HG02884 (cell line): ENCODE data around the gene RGL1.
A peak's percentile ranks its signal among the peaks of the same experiment; 100 is the strongest.

Source experiments
- ATAC-seq: cut with Tn5 transposase; IDR thresholded peaks from one replicate; pipeline ENCODE4 v1.9.1; 2021; ENCODE audit warnings: mild to moderate bottlenecking, moderate library complexity; ENCODE audit not compliant: unreplicated experiment

RGL1 gene

DNA sequence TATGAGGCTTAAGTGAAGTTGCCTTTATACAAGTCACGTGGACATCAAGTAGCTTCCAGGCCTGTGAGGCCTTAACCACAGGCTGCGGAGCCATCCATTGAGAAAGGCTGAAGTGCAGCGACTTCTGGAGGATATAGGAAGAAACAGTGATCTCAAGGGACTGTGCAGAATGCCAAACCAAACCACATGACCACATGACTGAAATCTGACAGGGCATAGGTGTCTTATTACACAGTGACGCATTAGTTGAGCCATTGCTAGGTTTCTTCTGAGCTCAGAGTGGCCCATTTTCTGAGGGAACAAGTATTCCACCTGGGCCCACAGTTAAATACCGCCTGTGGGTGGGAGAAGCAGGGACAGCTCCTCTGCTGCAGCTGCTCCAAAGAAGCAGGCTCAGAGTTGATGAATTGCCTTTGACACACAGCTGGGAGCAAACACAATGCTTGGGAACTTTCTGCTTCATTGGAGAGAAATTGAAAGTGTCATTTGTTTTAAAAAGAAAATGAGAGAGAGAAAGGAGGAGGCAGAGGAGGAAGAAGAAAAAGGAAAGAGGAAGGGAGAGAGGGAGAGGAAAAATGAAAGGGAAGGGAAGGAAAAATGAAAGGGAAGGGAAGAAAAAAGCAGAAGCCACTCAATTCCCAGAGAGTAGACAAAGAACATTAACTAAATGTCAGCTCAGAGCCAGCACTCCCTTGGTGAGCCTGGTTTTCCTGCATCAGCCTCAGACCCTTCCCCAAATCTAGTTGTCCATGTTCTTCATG, 138.2 kb downstream of the RGL1 start:
- no peak for ATAC-seq

DNA sequence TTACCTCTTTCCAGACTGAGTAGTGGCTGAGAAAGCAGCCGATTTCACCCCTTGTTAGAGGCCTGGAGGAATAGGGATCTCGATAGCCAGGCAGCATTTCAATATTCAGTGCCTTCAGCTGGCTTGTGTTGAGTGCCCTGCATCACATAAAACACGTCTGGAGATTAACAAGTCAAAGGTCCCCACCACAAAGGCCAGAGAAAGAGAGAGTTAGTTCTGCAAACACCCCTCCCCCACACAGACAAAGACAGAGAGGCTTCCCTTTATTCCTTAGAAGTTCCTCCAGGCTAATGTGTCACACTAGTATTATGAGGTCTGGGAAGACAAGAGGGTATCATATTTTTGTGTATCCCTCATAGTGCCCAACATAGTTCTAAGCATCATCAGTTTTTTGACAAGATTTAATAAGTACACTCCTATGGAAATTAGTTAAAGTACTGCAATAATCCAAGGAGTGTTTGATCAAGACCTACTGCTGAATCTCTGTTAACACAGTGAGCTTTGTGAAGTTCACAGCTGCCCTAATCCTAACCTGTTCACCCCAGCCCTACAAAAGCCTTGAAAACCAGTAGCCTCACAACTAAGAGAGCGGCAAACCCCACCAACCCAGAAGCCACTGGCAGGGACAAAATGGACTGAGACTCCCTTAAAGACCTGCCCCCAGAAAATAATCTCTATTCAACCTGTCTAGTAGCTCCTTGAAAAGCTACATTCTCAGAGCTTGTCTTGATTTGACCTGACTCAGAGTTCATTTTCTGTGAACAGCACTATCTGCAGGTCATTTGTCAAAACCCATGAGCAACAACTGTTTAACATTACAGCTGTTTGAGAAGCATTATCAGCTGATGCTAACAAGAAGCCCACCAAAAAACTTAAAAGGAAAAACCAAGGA, 140.8 kb downstream of the RGL1 start:
- ATAC-seq, result no peak

DNA sequence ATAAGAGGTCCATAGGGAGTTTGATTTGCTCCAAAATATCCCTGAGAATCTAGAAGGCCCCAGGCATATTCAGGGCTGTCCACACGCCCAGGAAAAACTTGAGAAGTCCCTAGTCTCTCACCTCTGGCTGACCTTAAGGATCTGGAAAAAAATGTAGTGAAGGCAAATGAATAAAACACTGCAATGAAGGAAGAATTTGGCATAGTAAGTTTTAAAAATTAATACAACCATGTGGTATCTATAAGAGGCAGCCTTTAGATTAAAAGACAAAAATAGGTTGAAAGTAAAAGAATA, 141.3 kb downstream of the RGL1 start:
- ATAC-seq, result no peak

DNA sequence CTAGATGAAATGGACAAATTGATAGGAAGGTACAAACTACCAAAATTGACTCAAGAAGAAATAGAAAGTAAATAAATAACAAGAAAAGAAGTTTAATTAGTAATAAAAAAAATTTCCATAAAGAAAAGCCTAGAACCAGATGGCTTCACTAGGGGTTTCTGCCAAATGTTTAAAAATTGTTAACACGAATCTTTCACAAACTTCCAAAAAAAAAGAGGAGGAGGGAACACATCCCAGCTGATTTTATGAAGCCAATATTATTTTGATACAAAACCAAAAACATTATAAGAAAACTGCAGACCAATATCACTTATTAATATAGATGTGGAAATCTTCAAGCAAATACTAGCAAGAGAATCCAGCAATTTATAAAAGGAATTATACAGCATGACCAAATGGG, 143.1 kb downstream of the RGL1 start:
- ATAC-seq, result no peak

DNA sequence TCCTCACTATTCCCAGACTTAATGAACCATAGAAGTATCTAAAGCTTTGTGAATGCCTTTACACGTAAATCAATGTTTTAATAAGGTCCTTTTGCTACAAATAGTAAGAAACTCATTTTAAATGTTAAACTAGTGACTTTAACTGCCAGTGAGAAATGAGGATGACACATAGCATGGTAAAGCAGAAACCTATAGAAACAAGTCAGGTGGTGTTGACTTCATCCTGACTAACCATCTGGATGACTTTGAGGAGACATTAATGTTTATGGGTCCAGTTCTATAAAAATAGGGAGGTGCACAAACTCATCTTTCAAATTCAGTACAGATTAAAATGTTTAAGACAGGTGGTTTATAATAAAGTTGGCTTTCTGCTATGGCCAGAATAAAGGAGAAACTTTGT, 147.2 kb downstream of the RGL1 start:
- ATAC-seq, result no peak

DNA sequence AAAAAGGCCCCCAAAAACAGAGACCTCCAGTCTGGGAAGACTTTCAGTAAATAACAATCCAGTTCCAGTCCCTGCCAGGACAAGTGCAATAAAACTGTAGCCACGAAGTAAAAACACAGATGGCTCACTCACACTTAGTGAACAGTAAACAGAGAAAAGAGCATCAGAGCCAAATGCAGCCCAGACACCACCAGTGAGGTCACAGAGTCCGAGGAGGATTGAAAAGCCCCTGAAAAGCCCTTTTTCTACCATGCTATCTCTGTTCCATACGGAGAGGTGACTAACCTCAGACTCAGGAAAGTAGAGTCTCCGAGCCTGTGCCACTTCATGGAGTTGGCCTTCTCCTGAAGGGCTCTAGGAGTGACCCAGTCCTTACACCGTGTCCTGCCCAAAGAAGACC, 148.1 kb downstream of the RGL1 start:
- ATAC-seq, result no peak

DNA sequence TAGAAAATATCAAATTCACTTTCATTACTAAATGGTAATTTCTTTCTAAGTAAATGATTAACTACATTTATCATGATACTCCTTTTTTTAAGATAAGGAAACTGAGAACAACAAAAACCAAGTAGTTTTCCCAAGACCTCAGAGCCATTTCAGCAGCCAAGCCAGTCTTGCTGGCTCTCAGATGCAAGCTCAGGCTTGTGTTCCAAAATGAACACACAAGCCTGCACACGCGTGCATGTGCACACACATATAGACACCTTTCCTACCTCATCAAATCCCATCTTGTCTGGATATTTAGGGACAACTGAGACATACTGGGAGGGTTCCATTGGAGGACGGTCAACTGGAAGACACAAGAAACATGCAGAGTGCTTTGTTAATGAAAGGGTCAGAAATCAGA, 149.6 kb downstream of the RGL1 start:
- no peak for ATAC-seq

DNA sequence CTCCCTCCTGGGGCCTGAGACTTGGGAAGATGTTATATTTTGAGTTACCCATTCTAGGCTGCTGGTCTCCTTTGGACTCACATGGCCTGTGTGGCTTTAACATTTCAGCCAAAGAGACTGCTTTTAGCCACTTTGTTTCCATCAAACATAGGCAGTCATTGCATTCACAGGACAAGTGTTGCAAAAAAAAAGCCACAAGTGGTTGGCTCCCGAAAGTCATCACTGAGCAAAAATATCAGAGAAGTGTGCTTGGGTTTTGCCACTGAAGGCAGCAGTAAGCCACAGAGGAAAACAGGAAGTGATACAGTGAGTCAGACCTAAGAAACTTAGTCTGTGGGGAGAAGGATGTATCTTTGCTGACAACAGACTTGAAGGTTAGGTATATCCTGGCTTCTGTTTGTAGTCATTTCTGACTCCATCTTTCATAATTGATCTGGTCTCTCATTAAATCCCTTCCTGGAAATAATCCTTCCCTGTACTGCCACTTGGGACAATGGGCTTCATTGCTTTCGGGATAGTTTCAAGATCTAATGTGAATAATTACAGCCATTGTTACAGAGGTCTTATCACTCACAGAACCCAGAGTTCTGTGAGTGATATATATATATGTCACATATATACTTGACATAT, 151.8 kb downstream of the RGL1 start:
- peak; percentile 99 for ATAC-seq

DNA sequence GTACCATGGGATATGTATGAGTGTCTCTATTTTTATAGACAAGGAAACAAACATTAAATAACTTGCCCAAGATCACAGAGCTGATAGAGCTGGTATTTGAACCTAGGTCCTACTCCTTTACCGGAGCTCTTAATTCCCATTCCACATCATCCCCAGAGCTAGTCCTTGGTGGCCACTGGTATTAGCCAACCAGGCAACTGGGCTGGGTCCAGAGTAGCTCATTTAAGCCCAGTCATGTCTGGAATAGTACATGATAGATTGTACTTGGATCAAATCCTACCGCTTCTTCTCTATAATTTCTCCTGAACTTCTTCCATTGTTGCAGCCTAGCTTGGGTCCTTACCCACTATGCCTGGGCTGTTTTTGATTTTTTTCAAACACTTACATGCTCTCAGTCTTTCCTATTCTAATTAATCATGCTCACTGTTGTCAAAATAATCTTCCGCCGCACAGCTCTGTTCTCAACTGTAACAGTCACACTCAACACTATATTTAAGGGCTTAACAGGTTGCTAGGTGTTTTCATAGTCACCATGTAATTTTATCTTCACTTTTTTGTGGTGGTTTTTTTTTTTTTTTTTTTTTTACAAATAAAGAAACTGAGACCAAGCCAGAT, 152.4 kb downstream of the RGL1 start:
- no peak for ATAC-seq

DNA sequence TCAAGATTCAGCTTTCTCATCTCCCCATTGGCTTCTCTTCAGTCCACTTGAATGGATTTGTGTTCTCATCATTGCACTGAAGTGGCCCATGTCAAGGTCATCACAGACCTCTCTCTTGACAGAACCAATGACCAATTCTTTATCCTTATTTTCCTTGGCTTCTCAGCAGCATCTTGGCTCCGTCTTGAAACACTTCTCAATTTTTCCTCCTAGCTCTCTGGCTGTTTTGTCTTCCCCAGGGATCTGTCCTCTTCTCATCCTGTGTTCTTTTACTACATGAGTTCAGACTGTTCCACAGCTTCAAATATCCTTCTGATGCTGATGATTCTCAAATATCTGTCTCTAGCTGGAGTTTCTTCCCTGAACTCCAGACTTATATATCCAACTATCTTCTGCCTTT, 154.0 kb downstream of the RGL1 start:
- no peak for ATAC-seq

DNA sequence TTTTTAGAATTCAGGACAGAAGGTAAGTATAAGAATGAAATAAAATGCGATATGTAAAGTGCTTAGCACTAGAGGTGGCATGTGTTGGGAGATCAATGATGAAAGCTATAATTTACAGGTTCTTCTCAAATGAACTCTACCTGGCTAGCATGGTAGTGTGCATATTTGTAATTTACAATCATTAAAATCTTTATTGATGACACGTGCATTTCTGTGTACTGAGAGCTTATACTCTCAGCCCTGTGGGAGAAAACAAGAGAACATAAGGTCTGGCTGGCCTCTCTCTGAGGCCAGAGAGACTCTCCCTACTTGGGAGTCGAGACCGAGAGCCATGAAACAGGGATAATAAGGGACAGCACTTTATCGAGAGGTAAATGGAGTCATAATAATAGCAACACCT, 156.2 kb downstream of the RGL1 start:
- no peak for ATAC-seq

DNA sequence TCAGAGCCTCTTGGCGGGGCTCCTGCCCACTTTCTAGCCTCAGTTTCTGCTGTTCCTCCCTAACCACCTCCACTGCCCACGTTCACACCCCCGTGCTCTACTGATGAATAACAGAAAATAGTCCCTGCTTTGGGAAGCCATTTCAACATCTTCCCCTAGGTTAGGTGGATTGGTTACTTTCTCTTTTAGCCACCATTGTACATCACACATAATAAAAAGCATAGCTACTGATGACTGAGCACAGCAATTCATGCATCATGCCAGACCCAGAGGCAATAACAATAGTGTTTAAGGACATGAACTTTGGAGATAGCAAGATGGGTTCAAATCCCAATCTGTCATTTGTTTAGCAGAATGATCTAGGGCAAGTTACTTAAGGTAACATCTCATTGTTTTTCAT, 158.0 kb downstream of the RGL1 start:
- ATAC-seq, result no peak

DNA sequence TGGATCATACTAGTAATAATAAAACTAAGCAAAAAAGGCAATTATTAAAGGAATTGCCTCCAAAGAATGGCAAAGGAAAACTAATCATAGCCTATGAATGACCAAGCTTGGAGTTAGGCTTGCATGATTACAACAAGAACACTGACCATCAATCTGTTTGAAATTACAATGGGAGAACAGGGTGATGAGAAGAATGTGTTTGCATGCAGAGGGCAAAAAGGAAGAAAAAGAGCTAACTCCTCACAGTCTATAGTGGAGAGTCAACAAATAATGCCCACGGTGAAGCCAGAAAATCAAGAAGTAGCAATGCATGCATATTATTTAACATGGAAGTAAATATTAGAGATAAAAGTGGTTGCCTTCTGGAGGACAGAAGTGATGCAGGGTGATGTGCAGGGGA, 160.8 kb downstream of the RGL1 start:
- ATAC-seq, result no peak

DNA sequence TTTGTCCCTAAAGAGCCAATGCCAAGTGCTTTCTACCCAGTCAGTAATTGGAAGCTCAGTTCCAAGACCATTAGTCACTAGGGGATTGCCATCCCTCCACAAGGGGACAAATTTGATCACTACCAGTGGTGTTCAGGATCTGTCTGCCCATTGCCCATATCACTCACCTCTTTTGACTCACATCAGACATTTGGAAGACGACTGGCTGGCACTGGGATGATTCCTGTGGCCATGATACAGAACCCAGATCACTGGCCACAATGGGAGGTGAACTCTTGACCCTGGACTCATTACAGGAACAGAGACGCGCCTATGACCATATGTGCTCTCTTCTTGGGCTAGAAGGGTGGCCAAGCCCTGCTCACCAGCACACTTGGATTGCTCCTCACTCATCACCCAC, 161.6 kb downstream of the RGL1 start:
- ATAC-seq, result no peak

DNA sequence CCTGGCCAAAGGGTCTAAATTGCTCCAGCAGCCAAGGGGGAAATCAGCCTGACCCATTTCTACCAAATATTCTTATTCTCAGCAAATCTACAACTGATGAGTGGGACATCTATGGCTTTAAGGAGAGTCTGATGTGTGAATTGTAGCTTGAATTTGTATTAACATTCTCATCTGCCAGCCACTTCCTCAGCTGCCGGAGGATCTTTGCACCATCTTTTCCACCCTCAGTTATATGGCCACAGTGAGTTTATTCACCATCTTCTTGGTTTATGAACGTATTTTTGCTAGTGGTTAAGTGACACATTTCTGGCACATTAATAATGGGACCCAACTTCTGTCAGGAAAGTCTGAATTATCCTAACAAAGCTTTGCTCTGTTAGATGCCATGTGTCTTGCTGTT, 163.0 kb downstream of the RGL1 start:
- no peak for ATAC-seq

DNA sequence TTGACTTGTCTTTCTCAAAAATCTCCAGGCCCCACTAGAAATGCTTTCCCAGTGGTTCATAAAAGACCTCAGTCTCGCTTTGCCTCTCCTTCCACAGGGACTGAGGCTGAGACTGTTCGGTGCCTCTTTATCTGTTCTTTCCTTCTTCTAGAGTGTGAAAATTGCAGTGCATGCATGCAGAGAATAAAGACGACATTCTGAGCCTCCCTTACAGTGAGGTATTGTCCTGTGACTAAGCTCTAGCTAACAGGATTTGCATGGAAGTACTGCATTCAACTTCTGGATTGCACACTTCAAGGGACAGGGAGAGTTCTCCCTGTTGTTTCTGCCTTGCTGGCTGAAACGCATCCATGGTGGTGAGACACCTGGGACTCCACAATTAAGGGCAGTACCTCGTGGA, 163.5 kb downstream of the RGL1 start:
- no peak for ATAC-seq

DNA sequence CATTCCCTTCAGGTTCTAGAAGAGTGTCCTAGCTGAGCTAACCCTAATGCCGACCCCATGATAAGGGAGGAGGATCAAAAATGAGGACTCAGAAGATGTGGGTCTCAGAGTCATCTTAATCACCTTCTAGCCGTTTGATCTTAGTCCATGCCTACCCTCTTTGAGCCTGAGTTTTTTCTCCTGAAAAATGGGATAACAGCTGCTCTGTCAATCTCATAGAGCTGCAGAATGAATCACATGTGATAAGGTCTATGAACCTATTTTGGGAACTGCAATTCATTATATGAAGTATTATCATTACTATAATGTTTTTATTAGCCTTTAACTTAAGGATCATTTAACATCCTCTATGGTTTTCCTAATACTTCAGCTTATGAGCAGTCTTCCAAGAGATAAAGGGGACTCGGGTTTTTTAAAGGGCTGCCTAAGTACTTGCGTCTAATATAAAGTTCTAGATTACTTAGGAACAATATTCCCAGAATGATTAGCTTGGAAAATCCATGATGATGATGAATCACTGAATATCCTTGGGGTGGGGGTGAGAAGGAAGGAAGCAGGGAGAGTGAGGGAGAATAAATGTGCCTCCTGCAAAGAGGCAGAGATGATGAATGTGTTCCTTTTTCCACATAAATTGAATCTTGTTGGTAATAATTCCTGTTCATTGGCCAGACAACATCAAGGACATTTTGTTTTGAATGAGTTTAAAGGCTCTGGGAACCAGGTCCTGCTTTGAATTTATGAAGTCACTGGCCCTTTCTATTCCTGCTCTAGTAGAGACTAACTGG, 165.8 kb downstream of the RGL1 start:
- no peak for ATAC-seq

DNA sequence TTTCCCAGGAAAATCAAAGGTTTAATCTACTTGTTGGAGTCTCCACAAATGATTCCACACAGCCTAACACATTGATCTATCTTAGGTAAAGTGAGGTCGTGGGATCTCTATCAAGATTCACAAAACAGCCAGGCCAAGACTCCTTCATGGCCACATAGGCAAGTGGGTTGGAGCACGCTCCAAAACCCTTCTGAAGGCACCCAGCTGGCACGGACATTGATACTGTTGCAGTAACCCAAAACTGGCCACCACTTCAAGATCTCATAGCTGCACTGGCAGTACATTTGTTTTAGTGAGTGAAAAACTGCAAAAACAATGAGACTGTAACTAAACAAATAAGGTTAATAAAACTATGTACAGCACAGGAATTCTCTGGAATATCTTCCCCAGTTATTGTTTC, 170.7 kb downstream of the RGL1 start:
- no peak for ATAC-seq

DNA sequence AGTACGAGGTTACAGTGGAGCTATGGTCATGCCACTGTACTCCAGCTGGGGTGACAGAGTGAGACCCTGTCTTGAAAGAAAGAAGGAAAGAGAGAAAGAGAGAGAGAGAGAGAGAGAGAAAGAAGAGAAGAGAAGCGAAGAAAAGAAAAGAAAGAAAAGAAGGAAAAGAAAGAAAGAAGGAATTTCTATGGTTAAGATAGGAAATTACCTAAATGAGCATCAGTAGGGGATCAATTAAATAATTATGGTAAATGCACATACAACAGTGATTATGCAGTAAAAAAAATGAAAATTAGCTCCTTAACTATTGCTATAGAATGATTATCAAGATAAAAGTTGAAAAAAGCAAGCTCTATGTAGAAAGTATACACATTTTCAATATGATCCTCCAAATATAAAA, 172.8 kb downstream of the RGL1 start:
- no peak for ATAC-seq
